ENCODE results near the gene SNX13. TPM values are rescaled to one million over a fixed set of nuclear protein-coding genes. Genes with fewer than 3 reads are reported as not detected.
A peak's percentile ranks its signal among the peaks of the same experiment; 100 is the strongest.

The SNX13 gene
- polyA plus RNA-seq, 2 of the 4 experiments (the other 2 are of a cell fraction): 13.1 to 31.6 TPM

GRCh38 chr7:17984288-17984687, 44.0 kb upstream of the SNX13 start:
- H3K4me2 ChIP-seq: no peak overlapping the region
- TF ChIP-seq ZSCAN20 (CRISPR knock-in tag; IDR thresholded peaks at IDR 0.05) (no peak), CBX2 (IDR thresholded peaks at IDR 0.05; ENCODE audit: borderline replicate concordance, low read depth) (no peak), ZFP36 (IDR thresholded peaks at IDR 0.05; ENCODE audit: borderline replicate concordance, partially characterized antibody) (no peak), ZC3H11A (IDR thresholded peaks at IDR 0.05) (no peak), NFE2L2 (conservative IDR thresholded peaks at IDR 0.05; ENCODE audit: low read length) (no peak), RARB (CRISPR knock-in tag; IDR thresholded peaks at IDR 0.05) (no peak), ELK1 (IDR thresholded peaks at IDR 0.05; ENCODE audit: low read depth, low read length) (no peak), CHD2 (IDR thresholded peaks at IDR 0.05; ENCODE audit: low read length, partially characterized antibody) (no peak), POLR2A (IDR thresholded peaks at IDR 0.05; ENCODE audit: low read length) (no peak), HMGXB4 (CRISPR knock-in tag; IDR thresholded peaks at IDR 0.05; ENCODE audit: borderline replicate concordance) (no peak), EHF (CRISPR knock-in tag; IDR thresholded peaks at IDR 0.05) (no peak)
- H3K27ac ChIP-seq: no peak overlapping the region
- no peak overlapping the region for H3K4me3 ChIP-seq
- CTCF ChIA-PET: no interaction called here
- POLR2A ChIA-PET: interaction anchor here (0.6 kb wide), 1 partner anchor 427 kb away, joined by 3 read pairs; no protein-coding TSS in a partner anchor
- no peaks in the 10 kb centered on the region for H3K4me1 ChIP-seq
- WGBS (ENCODE audit: missing lambda C conversion rate): 50% methylated on average over 1 of the region's 1 CpG
- DNase-seq (ENCODE audit: low read depth in 1 of 2, low spot score in 1 of 2) (no peak), ATAC-seq (no peak), FAIRE-seq (no peak)
- H3K9me3 ChIP-seq: no peaks in the 10 kb centered on the region

DNA sequence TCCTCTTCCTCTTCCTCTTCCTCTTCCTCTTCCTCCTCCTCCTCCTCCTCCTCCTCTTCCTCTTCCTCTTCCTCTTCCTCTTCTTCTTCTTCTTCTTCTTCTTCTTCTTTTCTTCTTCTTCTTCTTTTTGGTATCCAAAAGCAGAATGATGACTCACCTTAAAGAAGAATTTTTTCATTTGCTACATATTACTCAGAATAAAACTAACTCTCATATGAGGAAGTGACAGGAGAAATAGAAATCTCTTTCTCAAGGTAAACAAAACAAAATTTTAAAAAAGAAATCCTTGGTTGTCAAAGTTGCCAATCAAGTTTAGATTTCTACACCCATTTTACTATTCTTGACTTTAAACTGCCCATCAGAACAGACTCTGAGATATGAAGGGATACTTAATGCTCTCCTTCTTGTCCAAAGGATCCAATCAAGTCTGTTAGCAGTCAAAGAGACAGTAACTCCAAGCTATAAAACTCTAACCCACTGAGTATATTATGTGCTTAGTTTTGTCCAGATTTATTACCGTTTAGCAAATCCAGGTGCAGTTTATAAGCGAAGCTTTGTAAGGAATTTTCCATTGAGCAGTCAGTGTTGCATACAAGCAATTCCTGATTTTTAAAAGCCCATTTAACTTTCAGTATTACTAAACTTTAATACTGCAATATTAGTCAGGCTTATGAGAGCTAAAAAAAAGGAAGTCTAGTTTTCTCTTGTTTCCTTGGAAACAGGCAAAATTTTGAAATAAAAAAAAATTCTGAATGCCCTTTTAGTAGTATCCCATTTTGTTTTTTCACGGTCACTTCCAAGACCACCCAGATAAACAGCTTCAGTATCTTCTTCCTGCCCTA, 43.1 kb upstream of the SNX13 start:
- 48% methylated on average over 3 of the region's 3 CpGs for WGBS (ENCODE audit: missing lambda C conversion rate)
- H3K4me1 ChIP-seq: no peaks in the 10 kb centered on the region
- H3K9me3 ChIP-seq: no peaks in the 10 kb centered on the region
- no peak overlapping the region for H3K27ac ChIP-seq
- ATAC-seq: no peak
- POLR2A ChIA-PET: no interaction called here
- no peak overlapping the region for H3K4me2 ChIP-seq
- DNase-seq (ENCODE audit: low read depth in 1 of 2, low spot score in 1 of 2): no peak
- H3K4me3 ChIP-seq: no peak overlapping the region
- no peak for FAIRE-seq
- CTCF ChIA-PET: no interaction called here
- TF ChIP-seq GATA3 (IDR thresholded peaks at IDR 0.05; ENCODE audit: borderline replicate concordance) (no peak), FOSL2 (IDR thresholded peaks at IDR 0.05) (no peak), FOSL2 (CRISPR knock-in tag; IDR thresholded peaks at IDR 0.05) (peak; percentile 42)

DNA sequence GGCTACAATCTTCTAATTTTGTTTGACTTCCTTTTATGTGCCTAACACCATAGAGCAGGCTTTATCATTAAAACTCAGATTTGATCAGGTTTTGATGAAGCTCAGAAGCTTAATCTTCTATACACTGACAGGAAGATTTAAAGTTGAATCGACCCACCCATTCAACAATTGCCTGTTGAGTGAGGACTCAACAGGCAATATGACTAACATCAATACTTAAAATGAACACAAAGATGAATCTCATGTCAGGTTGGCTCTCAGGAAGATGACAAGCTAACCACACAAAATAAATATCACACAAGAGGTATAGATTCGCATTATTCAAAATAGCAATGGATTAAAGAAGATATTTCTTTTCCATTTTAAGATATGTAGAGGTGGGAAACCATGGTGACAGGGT, 36.7 kb upstream of the SNX13 start:
- Histone ChIP-seq H3K4me2 (no peak overlapping the region), H3K4me3 (no peak overlapping the region), H3K4me1 (no peaks in the 10 kb centered on the region), H3K27ac (no peak overlapping the region), H3K9me3 (no peaks in the 10 kb centered on the region)
- FAIRE-seq (no peak), ATAC-seq (no peak), DNase-seq (ENCODE audit: low read depth in 1 of 2, low spot score in 1 of 2) (no peak)
- ChIA-PET POLR2A (no interaction called here), CTCF (interaction anchor here (1.4 kb wide), 1 partner anchor 29 kb away, joined by 4 read pairs; no protein-coding TSS in a partner anchor)
- TF ChIP-seq CBX2 (IDR thresholded peaks at IDR 0.05; ENCODE audit: borderline replicate concordance, low read depth) (no peak), HMGXB4 (CRISPR knock-in tag; IDR thresholded peaks at IDR 0.05; ENCODE audit: borderline replicate concordance) (no peak), HOXB13 (CRISPR knock-in tag; IDR thresholded peaks at IDR 0.05; ENCODE audit: low read depth) (no peak), TP53 (CRISPR knock-in tag; IDR thresholded peaks at IDR 0.05) (no peak), MAX (IDR thresholded peaks at IDR 0.05) (no peak), ZC3H11A (IDR thresholded peaks at IDR 0.05) (no peak), FOSL2 (IDR thresholded peaks at IDR 0.05) (no peak), FOSL2 (CRISPR knock-in tag; IDR thresholded peaks at IDR 0.05) (no peak), CBX8 (IDR thresholded peaks at IDR 0.05) (no peak), MAZ (IDR thresholded peaks at IDR 0.05; ENCODE audit: borderline replicate concordance, low read depth, low read length) (no peak), ELK1 (IDR thresholded peaks at IDR 0.05; ENCODE audit: low read depth, low read length) (no peak), RFX5 (IDR thresholded peaks at IDR 0.05) (no peak), KDM1A (IDR thresholded peaks at IDR 0.05; ENCODE audit: low read depth) (no peak), POLR2AphosphoS2 (conservative IDR thresholded peaks at IDR 0.05; ENCODE audit: low read length) (no peak), EHMT2 (IDR thresholded peaks at IDR 0.05; ENCODE audit: low read depth) (no peak), HOXA7 (CRISPR knock-in tag; IDR thresholded peaks at IDR 0.05) (no peak), GATA3 (IDR thresholded peaks at IDR 0.05; ENCODE audit: borderline replicate concordance) (no peak)
- WGBS (ENCODE audit: missing lambda C conversion rate): 35% methylated on average over 2 of the region's 2 CpGs

Measured in A549 (cell line).